Glomerular endothelial cell (primary cell): Measurements from ENCODE around the gene ZNF777. TPM values are rescaled to one million over a fixed set of nuclear protein-coding genes. Genes with fewer than 3 reads are reported as not detected.

Source experiments
- DNase-seq: peaks from one replicate; pipeline ENCODE4 v3.0.0-alpha.2; 2011; ENCODE audit warnings: low read depth, low spot score; ENCODE audit errors: extremely low read depth
- total RNA-seq: library from RNA; depleted of rRNA; stranded (reverse); fragments of >200 nt; gene quantifications from 2 replicates; pipeline ENCODE4 v1.2.3, GENCODE V29; 2015

Gene ZNF777
- total RNA-seq, 1 donor from 2014 or later = 14.9 TPM

DNA sequence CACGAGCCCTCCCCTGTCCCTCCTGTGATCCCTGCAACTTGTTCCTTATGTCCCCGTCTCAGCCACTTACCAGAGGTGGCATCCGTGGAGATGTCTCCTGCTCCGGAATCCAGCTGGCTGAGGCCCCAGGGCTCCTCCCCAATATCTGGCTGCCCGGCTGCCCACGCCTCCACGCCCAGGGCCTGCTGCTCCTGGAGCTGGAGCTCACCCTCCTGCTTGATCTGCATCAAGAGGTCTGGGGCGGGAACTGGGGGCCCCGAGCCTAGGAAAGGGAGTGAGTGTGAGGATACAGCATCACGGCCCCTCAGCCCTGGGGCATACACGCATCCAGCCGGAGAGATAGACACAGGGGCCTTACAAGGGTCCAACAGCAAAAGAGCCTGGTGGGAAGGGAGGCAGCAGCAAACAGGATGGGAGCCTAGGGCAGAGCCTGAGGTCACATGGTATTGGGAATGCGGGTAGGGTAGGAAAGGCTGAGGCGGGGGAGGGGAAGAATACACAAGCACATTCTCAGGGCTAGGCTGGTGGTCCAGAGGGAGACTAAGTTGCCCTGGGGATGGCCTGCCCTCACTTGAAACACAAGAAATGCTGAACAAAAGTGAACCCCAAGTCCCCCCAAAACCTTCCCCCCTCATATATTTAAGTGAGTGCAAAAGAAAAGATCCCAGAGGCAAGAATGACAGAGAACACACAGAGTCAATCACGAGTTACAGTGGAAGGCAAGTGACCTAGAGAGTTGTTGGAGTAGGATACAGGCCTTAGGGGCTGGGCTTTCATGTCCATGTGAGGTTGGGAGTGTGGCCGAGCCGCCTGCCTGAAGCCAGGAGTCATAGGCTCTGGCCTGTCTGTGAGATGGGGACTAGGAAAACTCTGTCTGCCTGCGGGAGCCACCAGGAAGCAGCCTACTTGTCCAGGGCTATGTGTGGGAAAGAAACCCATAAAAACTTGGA, 16.9 kb upstream of the ZNF777 start:
- DNase-seq = no peak

DNA sequence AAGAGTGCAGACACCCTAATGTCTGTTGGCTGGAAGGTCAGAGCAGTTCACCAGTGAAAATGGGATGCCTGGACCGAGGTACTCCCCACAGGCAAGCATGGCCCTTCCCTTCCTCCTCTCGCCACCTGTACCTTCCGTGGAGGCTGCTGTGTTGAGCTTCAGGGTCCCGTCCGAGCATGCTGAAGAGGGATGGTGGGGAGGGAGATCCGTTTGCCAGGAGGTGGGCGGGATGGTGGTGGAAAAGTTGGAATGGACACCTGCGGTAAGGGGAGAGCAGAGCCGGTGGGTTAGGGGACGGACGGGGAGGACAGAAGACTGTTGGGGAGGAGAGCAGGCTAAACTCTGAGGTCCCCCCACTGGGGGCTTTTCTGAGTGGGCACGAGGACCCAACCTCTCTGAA, 15.9 kb upstream of the ZNF777 start:
- no peak for DNase-seq

DNA sequence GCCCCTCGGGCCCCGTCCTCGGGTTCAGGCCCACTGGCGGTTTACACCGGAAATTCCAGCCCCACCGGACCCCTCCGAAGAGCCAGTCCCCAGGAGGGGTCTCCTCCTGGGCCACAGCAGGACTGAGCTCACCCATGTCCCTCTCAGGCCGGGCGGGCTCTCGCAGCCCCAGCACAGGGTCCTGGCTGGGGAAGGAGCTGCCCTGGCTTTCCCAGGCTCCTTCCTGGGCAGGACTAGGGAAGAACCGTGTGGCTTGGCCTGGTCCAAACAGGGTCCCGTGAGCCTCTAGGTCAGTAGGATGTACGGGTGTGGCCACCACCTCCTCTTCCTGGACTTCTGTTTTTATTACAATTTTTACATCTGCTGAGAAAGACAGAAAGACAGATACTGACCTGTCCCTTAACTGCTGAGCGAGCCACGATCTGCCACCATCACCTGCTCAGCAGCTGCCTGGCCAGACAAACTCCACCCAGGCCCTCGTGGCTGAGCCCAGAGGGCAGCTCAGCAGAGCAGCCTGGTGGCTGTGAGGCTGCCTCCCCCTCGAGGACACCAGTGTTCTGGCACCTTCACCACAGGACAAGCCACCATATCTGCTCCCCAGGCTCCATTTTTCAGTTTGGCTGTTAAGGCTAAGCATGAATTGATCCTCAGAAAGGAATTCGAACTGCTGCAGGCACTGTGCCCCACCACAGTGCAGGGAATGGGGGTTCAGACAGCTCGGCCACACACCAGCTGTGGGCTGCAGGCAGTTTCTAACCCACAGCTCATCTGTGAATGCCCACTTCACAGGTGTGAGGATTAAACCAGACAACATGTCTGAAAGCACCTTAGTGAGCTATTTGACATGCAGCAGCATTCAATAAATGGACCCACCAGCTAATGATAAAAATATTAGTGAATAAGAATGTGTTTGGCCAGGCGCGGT, 14.5 kb upstream of the ZNF777 start:
- no peak for DNase-seq

DNA sequence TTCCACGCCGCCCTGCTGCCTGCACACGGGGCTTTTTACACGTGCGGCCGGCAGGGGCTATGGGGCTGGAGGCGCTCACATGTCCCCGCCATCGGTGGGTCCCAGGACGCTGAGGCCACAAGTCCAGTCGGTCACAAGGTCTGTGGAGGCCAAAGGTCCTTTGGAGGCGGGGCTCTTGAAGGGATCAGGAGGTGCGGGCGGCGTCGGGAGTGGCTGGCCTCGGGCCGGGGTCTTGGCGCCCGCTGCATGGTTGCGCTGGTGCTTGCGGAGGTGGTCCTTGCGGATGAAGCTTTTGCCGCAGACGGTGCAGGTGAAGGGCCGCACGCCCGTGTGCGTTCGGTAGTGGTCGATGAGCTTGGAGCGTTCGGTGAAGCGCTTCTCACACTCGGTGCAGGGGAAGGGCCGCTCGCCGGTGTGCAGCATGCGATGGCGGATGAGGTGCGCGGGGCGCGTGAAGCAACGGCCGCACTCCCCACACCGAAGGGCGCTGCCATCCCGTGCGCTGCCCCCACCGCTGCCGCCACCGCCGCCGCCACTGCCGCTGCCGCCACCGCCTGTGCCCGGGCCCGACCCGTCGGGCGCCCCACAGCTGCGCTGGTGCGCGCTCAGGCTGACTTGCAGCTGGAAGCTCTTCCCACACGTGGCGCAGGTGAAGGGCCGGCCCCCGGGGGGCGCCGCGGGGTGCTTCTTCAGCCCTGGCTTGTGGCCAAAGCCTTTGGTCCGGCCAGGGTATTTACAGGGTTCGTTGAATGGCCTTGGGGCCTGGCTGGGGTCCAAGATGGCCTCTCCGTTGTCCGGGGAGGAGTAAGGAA, 13.7 kb upstream of the ZNF777 start:
- no peak for DNase-seq

DNA sequence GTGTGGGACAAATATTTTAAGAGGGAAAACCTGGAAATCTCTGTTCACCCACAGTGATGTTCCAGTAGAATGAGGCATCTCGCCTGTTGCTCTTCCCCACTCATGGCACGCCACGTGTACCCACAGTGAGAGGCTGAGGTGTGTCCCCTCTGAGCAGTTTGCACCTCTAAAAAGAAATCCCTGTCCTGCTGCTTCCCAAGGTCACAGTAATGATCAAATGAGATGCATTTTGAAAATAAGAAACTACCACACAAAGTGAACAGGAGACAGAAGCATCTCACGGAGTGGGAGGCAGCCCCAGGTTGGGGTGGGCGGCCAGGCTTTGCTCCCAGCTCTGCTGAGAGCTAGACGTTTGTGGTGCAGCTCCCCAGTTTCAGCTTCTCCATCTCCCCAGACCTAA, 12.4 kb upstream of the ZNF777 start:
- no peak for DNase-seq

DNA sequence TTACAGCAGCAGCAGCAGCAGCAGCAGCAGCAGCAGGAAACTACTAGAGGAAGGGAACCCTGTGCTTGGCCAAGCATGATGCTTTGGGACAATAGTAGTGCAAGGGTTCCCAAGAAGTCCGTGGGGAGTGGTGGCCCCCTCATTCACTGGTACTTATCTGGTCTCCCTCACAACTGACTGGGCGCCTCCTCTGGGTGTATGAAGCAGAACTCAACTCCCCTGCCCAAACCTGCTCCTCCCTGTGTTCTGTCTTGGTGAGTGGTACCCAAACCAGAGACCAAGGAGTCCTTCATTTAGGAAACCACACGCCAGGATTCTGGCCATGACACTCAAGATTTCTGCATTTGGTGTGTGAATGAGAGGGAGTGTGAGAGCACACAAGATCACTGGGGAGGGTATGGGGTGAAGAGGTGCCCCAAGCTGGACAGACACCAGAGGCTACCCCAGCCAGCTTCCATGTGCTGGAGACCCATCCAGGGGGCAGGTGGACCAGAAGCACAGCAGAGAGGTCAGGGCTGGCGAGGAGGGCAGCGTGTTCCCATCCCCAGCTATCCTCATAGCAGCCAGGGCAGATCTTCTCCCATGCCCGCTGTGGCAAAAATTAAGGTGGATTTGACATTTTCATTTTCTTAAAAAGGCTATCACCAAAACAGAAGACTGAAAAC, 10.6 kb upstream of the ZNF777 start:
- no peak for DNase-seq

DNA sequence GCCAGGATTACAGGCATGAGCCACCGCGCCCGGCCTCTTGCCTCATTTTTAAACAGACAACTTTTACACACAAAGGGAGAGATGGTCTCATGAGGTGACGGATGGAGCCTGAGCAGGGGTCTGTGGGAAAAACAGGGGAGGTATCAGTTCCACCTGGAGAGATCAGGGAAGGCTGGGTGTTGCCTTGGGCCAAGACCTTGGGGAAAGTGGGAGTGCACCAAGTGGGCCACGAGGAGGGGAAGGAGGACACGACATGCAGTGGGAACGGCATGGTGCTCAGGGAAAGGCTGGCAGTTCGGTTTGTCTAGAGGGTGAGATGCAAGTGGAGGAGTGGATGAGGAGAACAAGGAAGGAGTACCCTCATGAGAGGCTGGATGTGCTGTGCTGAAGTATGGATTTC, 8.9 kb upstream of the ZNF777 start:
- DNase-seq = no peak

DNA sequence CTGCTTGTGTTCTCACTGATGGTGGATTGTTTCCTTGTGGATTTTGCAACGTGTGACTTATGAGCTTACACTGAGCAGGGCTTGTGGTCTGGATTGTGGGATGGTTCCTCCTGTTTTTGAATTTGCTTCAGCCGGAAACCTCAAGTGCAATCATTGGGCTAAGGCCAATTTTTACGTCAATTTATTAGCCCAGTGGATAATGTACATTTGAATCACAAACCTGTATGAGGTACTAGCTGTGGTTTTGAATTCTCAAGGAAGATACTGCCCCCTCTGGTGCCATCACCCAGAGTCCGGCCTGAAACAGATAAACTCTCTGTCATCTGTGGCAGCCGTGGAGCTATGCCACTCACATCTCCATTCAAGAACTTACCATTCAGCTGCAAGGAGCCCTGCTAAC, 7.3 kb upstream of the ZNF777 start:
- DNase-seq = no peak

DNA sequence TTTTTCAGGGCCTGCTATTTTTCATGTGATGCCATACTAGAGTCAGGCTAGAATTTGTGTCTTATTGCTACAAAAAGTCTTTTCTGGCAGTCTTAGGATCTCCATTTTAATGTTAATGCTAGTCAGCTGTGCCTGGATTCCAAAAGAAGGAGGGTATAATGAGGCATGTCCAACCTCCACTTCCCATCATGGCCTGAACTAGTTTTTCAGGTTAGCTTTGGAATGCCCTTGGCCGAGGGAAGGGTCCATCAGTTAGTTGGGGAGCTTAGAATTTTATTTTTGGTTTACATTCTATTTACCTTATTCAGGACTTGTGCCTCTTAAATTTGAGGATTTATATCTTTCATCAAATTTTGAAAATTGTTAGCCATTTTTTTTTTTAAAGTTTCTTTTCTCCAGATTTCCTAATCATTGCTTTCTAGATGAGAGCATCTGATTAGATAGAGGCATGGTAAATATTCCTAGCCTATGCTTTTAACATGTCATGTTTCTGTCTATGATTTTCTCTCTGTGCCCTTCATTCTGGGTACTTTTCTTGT, 6.5 kb upstream of the ZNF777 start:
- DNase-seq = no peak

DNA sequence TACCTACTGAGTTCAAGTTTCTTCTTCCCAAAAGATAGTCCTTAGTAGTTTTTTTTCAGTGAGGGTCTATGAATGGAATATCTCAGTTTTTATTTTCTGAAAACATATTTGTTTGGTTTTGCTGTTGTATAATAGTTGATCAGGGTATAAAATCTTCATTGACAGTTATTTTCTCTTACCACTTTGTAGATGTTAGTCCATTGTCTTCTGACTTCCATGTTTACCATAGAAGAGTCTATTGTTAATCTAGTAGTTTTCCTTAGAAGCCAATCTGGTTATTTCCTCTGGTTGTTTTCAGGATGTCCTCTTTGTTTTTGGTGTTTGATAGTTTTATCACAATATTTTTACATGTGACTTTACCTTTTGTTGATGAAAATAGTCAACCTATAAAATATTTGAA, 5.5 kb upstream of the ZNF777 start:
- DNase-seq = no peak

DNA sequence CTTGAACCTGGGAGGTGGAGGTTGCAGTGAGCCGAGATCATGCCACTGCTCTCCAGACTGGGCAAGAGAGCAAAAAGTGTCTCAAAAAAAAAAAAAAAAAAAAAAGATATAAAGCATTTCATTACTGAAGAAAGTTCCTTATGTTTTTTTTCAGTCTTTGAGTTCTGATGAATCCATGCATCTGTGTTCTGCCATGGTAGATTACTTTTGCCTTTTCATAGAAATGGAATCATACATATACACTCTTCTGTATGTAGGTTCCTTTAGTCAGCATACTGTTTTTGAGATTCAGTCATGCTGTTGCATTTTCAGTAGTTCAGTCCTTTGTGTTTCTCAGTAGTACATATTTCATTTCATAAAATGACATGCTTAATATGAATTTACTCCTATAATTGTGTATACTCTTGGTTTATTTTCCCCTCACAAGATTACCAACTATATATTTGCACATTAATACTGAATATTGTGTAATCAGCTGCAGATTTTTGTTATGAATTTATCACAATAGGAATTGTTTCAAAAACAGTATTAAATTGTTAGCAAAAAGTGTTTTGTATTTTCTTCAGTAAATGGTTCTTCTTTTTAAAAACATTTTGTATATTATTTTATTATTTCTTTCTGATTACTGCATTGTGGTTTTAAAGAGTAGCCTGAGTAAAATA, 2.8 kb upstream of the ZNF777 start:
- DNase-seq = no peak

DNA sequence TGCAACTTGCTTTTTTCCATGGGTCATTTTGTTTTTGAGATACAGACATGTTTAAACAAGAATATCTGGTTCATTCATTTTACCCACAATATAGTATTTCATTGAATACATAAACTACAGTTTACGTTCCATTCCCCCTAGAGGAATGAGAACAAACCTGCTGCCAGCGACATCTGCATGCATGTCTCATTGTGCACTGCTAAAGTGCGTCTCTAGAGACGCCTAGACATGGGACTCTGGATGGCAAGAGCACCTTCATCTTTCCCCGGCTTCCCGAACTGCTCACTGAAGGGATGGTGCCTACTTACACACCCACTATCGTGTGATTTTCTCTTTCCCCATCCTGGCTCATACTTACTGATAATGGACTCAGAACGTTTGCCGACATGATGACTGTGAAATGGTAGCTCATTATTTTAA, 1.2 kb upstream of the ZNF777 start:
- no peak for DNase-seq

DNA sequence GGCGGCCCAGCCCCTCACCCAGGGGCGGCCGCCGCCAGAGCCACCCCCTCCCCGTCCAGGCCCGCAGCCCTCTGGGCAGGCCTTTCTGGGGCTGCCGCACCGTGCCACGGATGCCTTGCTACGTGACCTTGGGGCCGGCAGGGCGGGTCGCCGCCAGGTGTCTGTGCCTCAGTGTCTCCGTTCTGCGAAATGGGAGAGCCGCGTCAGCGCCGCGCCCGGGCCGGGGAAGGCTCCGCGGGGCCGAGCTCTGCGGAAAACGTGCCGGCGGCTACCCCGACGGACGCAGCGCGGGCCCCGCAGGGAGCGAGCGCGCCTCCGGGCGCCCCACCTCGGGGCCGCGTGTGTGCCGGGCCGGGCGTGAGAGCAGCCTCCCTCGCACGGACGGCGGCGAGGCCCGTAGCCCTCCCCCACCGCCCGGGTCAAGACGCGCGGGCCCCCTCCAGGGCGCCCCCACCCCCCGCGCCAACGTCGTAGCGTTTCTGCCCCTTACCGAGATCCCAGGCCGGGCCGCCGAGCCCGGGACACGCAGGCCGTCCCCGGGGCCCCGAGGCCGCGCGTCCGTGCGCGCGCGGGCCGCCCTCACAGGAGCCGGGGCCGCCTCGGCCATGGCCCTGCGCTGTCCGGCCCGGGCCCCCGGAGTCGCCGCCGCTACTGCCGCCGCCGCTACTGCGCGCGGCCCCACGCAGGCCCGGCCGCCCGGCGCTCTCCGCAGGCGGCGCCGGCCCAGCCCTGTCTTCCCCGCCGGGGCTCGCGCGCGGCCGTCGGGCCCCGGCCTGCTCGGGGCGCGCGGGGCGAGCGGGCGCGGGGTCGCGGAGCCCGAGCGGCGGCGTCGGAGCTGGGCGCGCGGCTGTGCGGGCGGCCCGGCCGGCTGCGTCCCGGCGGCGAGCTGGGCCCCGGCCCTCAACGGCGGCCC, 1.1 kb downstream of the ZNF777 start:
- DNase-seq = no peak

DNA sequence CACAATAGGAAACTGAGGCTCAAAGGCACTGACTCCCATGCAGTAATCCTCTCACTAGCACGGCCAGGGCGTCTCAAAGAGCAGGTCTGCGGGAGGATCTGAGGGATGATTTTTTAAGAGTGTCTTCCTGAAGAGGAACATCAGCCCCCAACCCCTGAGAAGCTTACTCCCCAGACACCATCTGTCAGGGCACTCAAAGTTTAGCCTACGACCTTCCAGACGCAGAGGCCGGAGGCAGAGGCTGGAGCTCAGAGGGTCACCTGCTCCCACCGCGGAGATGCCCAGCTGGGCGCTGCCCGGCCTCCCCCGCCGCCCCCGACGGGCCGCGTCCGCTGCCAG, 1.7 kb downstream of the ZNF777 start:
- no peak for DNase-seq

DNA sequence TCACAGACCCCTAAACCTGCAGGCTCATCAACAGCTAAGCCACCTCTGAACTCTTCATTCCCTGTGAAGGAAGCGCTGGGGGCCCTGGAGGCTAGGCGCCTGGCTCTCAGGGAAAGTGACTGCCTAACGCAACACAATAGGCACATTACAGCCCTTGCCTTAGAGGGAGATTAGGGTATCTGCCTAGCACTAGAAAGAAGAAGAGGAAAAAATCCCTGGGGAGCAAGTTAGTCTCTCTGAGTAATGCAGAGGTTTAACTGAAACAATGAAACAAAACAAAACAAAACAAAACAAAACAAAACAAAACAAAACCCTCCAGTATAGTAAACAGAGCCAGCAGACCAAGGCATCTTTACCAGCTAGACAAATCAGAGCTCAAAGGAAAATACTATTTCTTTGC, 2.6 kb downstream of the ZNF777 start:
- DNase-seq = no peak

DNA sequence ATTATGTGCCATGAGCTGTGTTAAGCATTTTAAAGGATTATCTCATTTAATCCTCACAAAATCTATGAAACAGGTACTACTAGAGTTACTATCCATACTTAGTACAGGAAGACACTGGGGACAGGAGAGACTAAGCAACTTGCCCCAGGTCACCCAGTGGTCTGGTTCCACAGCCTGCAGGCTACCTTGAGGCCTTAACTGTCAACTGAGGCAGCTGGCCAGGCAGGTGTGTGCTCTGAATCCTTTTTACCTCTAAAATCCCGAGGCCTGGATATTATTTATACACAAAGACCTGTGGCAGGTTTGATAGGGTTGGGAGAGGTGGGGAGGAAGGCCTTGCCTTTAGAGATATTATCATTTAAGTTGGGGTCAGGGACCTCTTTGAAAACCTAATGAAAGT, 3.1 kb downstream of the ZNF777 start:
- DNase-seq = no peak

DNA sequence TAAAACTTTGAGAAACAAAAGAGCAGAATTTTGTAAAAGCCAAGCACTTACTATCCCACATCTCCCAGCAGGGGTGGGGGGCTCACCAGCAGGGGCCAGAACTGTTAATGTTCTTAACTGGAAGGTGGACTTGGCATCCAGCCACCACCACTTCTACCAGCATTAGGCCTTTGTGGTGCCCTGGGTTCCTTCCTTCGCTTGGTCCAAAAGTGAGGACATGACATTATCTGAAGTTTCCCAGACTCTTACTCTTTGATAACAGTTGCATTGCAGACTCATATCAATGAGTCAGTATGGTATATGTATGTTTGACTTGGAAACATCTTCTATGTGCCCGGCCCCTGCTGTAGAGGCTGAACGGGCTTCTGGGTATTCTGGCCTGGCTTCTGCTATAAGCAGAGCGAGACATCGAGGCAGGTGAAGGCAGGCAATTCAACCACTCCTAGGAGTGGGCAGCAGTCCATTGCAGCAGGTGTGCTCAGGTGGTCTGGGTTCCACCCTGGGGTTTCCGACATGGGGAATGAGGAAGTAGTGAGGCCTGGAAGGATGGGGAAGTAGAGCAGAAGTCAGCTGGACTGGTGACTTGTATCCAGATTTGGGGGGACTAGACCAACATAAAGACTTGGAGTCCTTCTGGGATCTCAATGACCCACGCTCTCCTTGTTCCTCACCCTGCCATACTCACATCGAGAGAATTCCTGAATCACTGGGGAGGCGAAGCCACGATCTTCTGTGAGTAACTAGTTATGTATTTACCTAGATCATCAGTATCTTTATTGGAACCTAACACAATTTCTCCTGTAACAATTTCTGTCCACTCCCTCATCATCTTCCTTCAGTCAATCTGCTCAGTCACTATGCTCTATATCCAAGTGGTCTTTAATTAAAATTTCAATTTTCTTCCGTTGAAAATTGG, 4.1 kb downstream of the ZNF777 start:
- DNase-seq = no peak
